OCI-LY1 (cell line): ENCODE results near the gene SURF6.
"Not testable (repeated sequence)": the region's sequence is repeated elsewhere in the genome, so short reads cannot be mapped to it uniquely, and the experiment has no call there.

Experiments used
- CTCF ChIP-seq: fragments of 200-600 bp; sonication (generic), shearing (Covaris generic); IDR thresholded peaks from 2 replicates; pipeline ENCODE4 v1.5.1; 2017; ENCODE audit warnings: mild to moderate bottlenecking, antibody characterized with exemption, low read length, moderate library complexity, mixed read lengths
- EZH2 ChIP-seq: fragments of 200-600 bp; sonication (generic), shearing (Covaris generic); IDR thresholded peaks from 2 replicates; pipeline ENCODE4 v1.8.0; 2017; ENCODE audit warnings: borderline replicate concordance, mixed run types, mild to moderate bottlenecking, antibody characterized with exemption, low read length, moderate library complexity, mixed read lengths

GRCh38 chr9:133299996-133300395, 36.0 kb downstream of the SURF6 start:
- TF ChIP-seq CTCF, EZH2: not testable (repeated sequence)
